Choroid plexus epithelial cell (primary cell): ENCODE measurements around the gene INO80D.

ENCODE experiments used
- DNase-seq: peaks from one replicate; pipeline ENCODE4 v3.0.0-alpha.2; 2010; ENCODE audit warnings: low read depth
- H3K4me3 ChIP-seq: 2 replicates; pipeline ENCODE4 v1.5.1; 2011; ENCODE audit warnings: low read depth, mild to moderate bottlenecking, control low read depth, low read length, moderate library complexity
- TF ChIP-seq, protein P1 (sequence below): conservative IDR thresholded peaks from 2 replicates; pipeline ENCODE4 v1.5.1; 2011; ENCODE audit warnings: low read depth, mild to moderate bottlenecking, control low read depth, inconsistent platforms, low read length, moderate library complexity

The INO80D gene

DNA sequence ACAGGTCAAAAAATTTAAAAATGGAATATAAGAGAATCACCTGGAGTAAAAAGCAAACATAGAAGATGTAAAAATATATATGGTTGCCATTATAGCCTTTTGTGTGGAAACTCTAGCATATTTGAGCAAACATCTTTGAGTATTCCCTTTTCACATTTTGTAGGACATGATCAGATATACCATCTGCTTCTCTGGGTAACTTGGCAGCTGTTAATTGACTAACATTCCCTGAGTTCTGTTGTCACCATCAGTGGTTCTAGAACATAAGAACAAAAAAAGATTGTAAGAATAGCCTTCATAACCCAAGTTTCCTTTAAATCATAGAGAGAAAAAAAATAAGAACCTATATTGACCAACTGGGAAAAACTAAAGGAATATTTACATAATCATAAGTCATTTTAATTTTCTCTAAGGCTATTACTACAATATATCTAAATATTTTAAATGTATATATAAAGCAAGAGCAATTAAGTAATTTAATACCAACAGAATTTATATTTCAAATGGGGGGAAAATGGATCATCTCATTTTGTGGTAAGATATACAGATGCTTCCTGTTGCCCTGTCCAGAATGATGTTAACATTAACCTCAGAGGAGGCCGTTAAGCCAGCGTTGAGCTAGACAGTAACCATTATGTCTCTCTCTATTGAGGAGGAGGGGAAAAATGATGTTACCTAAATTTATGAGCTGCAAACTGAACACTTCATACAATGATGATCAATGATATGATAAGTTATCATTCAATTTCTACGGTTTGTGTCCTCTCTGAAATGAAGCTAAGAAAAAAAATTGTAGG, 9.8 kb upstream of the INO80D start:
- no peak overlapping the region for H3K4me3 ChIP-seq
- no peak for DNase-seq
- TF ChIP-seq, protein P1, sequence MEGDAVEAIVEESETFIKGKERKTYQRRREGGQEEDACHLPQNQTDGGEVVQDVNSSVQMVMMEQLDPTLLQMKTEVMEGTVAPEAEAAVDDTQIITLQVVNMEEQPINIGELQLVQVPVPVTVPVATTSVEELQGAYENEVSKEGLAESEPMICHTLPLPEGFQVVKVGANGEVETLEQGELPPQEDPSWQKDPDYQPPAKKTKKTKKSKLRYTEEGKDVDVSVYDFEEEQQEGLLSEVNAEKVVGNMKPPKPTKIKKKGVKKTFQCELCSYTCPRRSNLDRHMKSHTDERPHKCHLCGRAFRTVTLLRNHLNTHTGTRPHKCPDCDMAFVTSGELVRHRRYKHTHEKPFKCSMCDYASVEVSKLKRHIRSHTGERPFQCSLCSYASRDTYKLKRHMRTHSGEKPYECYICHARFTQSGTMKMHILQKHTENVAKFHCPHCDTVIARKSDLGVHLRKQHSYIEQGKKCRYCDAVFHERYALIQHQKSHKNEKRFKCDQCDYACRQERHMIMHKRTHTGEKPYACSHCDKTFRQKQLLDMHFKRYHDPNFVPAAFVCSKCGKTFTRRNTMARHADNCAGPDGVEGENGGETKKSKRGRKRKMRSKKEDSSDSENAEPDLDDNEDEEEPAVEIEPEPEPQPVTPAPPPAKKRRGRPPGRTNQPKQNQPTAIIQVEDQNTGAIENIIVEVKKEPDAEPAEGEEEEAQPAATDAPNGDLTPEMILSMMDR, result no peak

DNA sequence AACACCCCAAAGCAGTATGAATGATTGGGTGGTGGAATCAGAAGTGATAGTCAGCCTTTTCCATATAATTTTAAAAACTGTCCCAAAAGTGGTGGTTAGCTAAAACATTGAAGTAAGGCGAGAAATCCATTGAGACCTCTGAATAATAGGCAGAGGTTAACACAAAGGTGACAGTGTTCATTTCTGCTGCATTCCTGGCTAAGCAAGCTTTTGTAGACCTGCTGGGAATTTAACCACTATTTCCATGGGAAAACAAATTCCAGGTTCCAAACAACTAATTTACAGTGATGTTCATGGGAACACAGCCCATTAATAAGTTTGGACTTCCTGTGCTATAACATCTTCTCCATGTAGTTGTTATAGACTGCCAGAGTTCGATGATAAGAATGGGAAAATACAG, 6.3 kb upstream of the INO80D start:
- DNase-seq, result no peak
- no peak overlapping the region for H3K4me3 ChIP-seq
- TF ChIP-seq, protein P1, result no peak

DNA sequence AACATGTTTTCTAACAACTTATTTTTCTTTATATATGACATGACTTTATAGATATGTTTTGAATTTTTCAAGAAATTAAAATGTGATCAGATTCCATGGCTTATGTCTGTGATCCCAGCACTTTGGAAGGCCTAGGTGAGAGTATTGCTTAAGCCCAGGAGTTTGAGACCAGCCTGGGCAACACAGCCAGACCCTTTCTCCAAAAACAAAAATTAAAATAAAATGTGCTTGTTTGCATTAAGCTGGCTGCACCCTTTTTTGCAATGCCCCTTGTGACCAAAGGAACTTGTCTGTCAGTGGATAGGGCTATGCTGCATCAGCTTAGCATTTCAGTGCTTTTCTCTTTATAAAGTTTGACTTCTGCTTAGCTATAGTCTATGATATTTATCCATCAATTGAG, 2.3 kb upstream of the INO80D start:
- TF ChIP-seq, protein P1, result no peak
- H3K4me3 ChIP-seq, result no peak overlapping the region
- DNase-seq, result no peak

DNA sequence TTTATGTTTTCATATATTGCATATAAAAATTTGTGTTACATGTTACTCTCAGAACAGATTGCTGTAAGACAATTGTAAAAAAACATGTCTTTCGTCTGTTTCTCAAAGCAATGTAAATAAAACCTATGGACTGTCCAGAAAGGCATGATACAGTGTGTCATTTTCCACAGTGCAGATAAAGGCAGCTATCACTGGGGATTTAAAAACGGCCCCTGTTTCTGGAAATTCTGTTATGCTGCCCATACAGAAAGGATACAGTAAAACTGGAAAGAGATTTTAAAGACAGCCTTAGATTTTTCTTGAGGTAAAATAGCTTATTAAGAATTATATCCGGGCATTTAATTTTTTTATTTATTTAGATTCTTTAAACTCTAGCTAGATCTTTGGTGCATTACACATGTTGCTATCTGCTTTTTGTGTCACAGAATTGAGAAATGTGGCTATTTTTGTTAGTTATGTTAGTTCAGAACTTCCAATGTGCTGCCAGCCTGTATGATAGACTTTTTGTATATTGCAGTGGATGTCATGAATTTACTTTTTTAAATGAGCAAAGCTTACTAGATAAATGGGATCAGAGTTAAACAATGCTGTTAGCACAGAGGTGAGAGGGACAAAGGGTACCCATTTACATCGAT, 859 bp upstream of the INO80D start:
- TF ChIP-seq, protein P1, result no peak
- DNase-seq, result peak; percentile 26
- peak overlapping the region; percentile 60 for H3K4me3 ChIP-seq

DNA sequence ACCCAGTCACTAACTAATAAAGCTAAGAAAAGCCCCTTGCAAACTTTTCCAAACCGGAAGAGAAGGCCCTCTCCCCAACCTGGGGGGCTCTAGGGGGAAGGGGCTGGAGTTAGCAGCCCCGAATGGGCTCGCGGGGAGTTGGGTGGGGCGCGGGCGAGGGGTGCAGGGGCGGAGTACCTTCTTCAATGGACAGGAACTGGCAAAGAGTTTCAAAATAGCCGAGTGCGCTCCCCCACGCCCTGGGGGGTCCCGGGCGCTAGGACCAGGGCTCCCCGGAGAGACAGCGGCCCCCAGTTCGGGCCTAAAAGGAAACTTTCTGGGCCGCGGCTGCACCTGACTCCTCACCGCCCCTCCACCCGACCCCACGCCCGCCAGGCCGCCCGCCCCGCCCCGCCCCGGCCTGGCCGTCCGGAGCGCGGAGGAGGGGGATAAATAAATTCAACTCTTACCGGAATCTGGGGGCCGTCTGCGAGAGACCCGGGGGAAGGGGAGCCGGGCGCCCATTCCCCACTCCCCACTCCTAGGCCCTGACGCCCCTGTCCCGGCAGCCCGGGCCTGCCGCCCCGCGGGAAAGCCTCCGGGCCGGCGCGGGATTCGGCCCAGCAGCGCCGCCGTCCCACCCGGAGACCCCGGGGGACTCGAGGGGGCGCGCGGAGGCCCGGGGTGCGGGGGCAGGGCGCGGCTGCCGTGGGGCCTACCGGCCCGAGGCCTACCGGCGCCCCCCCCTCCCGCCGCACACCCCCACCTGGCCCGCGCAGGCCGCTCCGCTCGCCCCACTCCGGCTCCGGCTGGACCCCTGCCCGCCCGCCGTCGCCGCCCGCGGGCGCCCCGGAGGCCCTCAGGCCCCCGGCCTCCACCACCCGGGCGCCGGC, 868 bp downstream of the INO80D start:
- peak overlapping the region; percentile 60 for H3K4me3 ChIP-seq
- peak; percentile 29 for DNase-seq
- TF ChIP-seq, protein P1, result no peak

DNA sequence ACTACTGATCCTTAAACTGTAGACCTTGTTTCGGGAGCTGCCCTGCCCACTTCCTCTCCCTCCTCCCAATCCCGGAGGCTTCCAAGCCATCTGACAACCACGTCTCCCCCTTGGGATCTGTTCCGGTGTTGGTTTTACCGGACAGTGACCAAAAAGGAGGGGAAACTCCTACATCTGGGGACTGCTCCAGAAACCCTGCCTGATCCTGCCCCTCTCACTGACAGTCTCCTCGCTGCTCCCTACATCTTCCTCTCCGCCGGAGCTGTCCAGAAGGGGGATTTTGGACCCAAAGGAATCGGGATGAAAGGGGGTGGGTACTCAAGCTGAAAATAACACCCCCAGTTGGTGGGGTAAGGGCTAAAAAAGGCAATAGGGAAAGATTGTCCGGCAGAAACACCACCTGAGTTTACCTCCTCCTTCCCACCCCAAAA, 1.5 kb downstream of the INO80D start:
- DNase-seq, result peak; percentile 62
- TF ChIP-seq, protein P1, result peak; percentile 10
- H3K4me3 ChIP-seq, result peak overlapping the region; percentile 60
